GM12892 (cell line): ENCODE results near the gene SMARCC2.

Experiments
- POLR2A ChIP-seq: IDR thresholded peaks from 2 replicates; pipeline ENCODE4 v1.6.1; 2011; ENCODE audit warnings: low read depth, low read length, control low read depth
- POLR2AphosphoS5 ChIP-seq: IDR thresholded peaks from 2 replicates; pipeline ENCODE4 v1.6.1; 2011; ENCODE audit warnings: low read depth, low read length, control low read depth

DNA sequence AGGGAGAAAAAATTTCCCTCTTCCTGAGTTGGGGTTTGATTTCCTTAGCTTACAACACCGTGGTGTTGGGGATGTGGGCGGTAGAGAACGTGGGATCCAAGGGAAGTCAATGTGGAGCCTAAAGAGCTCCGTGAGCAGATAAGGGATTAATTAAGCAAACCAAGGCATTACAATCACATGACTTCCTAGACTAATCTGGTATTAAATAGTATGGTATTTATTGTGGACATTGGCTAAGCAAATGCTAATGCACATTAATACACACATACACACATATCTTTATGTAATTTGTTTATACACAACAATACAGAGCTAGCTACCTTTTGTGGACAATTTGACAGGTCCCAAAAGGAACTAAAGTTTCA, 33.2 kb upstream of the SMARCC2 start:
- TF ChIP-seq POLR2A (no peak), POLR2AphosphoS5 (no peak)
